GM10266 (cell line): ENCODE data around the gene FCGR2B.

ENCODE experiments used
- DNase-seq: peaks from one replicate; pipeline ENCODE4 v3.0.0; 2012; ENCODE audit errors: extremely low spot score
- CTCF ChIP-seq: IDR thresholded peaks from 2 replicates; pipeline ENCODE4 v1.5.1; 2012; ENCODE audit warnings: mild to moderate bottlenecking, low read depth; ENCODE audit not compliant: control insufficient read depth, insufficient read depth; ENCODE audit errors: missing control alignments

FCGR2B gene

GRCh38 chr1:161718559-161719324, 55.8 kb downstream of the FCGR2B start:
- no peak for DNase-seq
- TF ChIP-seq CTCF: no peak

GRCh38 chr1:161719325-161719611, 56.3 kb downstream of the FCGR2B start:
- TF ChIP-seq CTCF: no peak
- DNase-seq: no peak

GRCh38 chr1:161720422-161720821, 57.5 kb downstream of the FCGR2B start:
- TF ChIP-seq CTCF: no peak
- DNase-seq: no peak

GRCh38 chr1:161720956-161721737, 58.2 kb downstream of the FCGR2B start, which contains the start of gene FCRLB:
Gene FCRLB, plus strand, starts transcription at chr1:161721544. Its CDS starts 1,129 bp downstream, at chr1:161722673.
- no peak for TF ChIP-seq CTCF
- DNase-seq: no peak

GRCh38 chr1:161721738-161722343, 58.9 kb downstream of the FCGR2B start:
- no peak for DNase-seq

GRCh38 chr1:161722406-161722805, 59.5 kb downstream of the FCGR2B start:
- no peak for TF ChIP-seq CTCF
- DNase-seq: no peak

More at GRCh38 chr1:161721738-161722343, 58.9 kb downstream of the FCGR2B start:
- no peak for TF ChIP-seq CTCF
